Skeletal muscle tissue (tissue), 4 donors: ENCODE data around the gene ABAT. TPM values are rescaled to one million over a fixed set of nuclear protein-coding genes. Genes with fewer than 3 reads are reported as not detected.

Experiments
- H3K27ac ChIP-seq: one replicate; pipeline ENCODE4 v1.7.0; 2013; ENCODE audit warnings: mild to moderate bottlenecking, low read depth, low read length, inconsistent platforms
- H3K27me3 ChIP-seq, 3 donors: one replicate each; pipeline ENCODE4 v1.7.0; 2013; ENCODE audit warnings: low read length in 3 of 3; ENCODE audit not compliant: control insufficient read depth in 3 of 3, insufficient read depth in 3 of 3
- H3K36me3 ChIP-seq, 3 donors: one replicate each; pipeline ENCODE4 v1.7.0; 2013; ENCODE audit warnings: low read length in 3 of 3; ENCODE audit not compliant: control insufficient read depth in 3 of 3, insufficient read depth in 3 of 3
- H3K4me1 ChIP-seq, 3 donors: one replicate each; pipeline ENCODE4 v1.7.0; 2013; ENCODE audit warnings: low read length in 3 of 3, mild to moderate bottlenecking in 3 of 3; ENCODE audit not compliant: control insufficient read depth in 3 of 3, insufficient read depth in 3 of 3
- H3K4me3 ChIP-seq, 3 donors: one replicate each; pipeline ENCODE4 v1.7.0; 2013; ENCODE audit warnings: low read length in 3 of 3
- H3K9ac ChIP-seq, 3 donors: one replicate each; pipeline ENCODE4 v1.7.0; 2013; ENCODE audit warnings: low read length in 3 of 3, mild to moderate bottlenecking in 3 of 3, moderate library complexity in 2 of 3, low read depth in 1 of 3
- H3K9me3 ChIP-seq, 3 donors: one replicate each; pipeline ENCODE4 v1.7.0; 2013; ENCODE audit warnings: low read length in 3 of 3; ENCODE audit not compliant: control insufficient read depth in 3 of 3
- total RNA-seq: library from RNA; depleted of rRNA; stranded (reverse); fragments of >200 nt; gene quantifications from one replicate; pipeline ENCODE4 v1.2.3, GENCODE V29; 2014
- donor health status: Osteomylitis.

The ABAT gene
- total RNA-seq, 1 donor from 2014 or later, result 13.6 TPM

DNA sequence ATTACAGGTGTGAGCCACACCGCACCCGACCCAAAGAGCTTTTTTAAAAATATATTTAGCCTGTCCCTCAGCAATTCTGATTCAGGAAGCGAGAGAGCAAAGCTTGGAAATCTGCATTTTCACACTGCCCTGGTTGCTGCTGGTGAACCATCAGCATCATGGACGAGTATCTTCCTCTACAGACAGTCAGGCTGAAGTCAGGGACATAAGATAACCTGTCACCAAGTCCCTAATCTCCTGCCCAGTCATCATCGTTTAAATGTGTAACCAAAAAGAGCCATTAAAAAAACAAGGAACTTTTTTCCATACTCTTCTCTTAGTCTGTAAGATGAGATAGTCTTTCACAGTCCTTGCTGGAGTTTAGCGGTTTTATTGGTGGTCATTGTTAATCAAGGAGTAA is 129.9 kb downstream of the ABAT start:
- no peak overlapping the region for H3K27ac ChIP-seq

DNA sequence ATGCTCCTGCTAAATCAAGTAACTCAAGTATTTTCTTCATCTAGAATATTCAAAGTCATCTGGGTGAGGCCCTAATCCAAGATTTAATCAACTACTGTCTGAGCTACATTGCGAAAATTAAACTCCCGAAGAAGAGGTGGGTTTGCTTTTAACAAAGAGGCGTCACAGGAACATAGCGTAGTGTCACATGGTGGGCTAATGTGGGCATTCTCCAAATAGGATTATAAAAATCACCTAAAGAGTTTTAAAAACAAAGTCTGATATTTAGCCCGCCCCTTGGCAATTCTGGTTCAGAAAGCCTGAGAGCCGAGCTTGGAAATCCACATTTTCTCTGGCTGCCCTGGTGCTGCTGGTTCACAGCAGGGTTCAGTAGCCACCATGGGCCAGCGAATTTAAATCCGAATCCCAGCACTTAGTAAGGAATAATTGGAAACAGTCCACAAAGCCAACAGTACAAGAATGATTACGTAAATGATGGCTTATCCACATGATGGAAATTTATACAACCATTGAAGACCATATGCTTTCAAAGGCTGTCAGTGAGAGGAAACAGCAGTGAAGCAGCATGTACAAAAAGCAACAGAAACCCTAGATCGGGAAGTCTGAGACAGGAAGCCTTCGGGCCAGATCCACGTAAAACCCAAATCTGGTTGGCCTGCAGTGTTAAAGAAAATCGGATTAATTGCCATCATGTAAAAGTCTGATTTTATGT is 132.0 kb downstream of the ABAT start:
- Histone ChIP-seq H3K9me3 (no peaks in the 10 kb centered on the region), H3K27me3 (no peaks in the 10 kb centered on the region), H3K4me3 (no peak overlapping the region), H3K9ac (no peak overlapping the region), H3K36me3 (peaks cover 38 to 62% (median 61%) of the 10 kb centered on the region in 3 donors), H3K4me1 (no peaks in the 10 kb centered on the region), H3K27ac (no peak overlapping the region)

More for the DNA sequence above, 129.9 kb downstream of the ABAT start:
- H3K36me3 ChIP-seq, result peaks cover 30 to 53% (median 51%) of the 10 kb centered on the region in 3 donors
- no peak overlapping the region for H3K4me3 ChIP-seq
- H3K27me3 ChIP-seq, result no peaks in the 10 kb centered on the region
- H3K9me3 ChIP-seq, result no peaks in the 10 kb centered on the region
- no peak overlapping the region for H3K9ac ChIP-seq
- peaks cover 0 to 4% (median 2%) of the 10 kb centered on the region in 3 donors for H3K4me1 ChIP-seq

DNA sequence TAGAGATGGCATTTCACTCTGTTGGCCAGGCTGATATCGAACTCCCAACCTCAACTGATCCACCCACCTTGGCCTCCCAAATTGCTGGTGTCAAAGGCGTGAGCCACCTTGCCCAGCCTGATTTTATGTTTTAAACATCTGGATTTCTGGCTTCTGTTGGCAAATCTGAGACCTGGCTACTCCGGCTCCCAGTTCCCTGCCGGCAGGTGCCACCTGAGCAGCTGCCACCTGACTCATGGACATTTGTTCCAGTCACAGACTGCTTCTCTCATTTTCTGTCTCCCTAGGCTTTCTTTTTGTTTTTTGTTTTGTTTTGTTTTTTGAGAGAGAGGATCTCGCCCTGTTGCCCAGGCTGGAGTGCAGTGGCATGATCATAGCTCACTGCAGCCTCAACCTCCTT is 132.8 kb downstream of the ABAT start:
- Histone ChIP-seq H3K9ac (no peak overlapping the region), H3K4me1 (no peaks in the 10 kb centered on the region), H3K36me3 (peaks cover 41 to 64% (median 63%) of the 10 kb centered on the region in 3 donors), H3K27ac (no peak overlapping the region), H3K9me3 (no peaks in the 10 kb centered on the region), H3K27me3 (no peaks in the 10 kb centered on the region), H3K4me3 (no peak overlapping the region)

DNA sequence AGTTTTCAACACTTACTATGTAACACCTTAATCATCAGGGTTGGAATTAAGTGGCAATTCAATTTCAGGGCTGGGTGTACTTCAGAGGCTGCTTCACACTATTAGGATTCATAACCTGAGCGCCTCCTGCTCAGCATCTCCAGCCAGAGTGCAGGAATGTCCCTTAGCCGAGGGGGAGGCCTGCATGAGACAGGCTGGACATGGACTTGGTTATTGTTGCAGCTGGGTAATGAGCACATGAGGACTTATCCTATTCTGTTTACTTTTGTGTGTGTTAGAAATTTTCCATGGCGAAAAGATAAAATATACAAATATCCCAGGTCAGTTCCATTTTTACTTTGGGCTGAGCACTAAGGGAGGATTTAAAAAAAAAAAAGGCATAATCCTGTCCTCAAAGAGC is 133.6 kb downstream of the ABAT start:
- H3K36me3 ChIP-seq, result peaks cover 40 to 65% (median 64%) of the 10 kb centered on the region in 3 donors
- no peaks in the 10 kb centered on the region for H3K9me3 ChIP-seq
- no peaks in the 10 kb centered on the region for H3K27me3 ChIP-seq
- no peak overlapping the region for H3K9ac ChIP-seq
- H3K4me3 ChIP-seq, result no peak overlapping the region
- H3K27ac ChIP-seq, result no peak overlapping the region
- H3K4me1 ChIP-seq, result no peaks in the 10 kb centered on the region

DNA sequence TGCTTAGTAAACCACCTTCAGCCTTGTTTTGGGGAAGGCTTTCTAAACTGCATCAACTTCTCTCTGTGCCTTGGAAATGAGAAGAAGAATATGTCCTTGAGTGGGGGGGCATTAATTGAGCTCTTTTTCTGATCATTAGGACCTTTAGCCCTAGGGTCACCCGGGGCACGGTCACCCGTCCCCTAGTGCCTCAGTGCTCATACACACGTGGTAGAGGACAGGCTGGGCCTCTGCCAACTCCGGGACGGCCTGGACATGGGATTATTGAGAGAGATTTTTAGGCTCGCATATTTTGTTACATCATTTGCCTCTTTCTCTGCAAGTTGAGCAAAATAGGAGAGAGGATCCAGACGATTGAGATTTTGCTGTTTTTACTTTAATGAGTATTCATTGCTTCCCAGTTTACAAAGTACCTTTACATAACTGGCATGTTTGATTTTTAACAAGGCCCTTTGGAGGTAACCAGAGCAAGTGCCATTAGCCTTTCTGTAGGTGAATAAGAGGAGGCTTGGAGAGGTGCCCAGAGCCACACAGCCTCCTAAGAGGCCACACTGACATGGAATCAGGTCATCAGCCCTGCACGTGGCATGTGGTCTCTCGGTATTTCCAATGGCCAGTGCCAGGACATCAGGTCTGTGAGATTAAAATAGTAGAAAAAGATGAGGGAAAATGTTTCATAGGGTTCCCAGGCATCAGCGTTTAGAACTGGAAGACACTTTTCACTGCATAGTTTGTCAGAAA is 134.4 kb downstream of the ABAT start:
- Histone ChIP-seq H3K9me3 (no peaks in the 10 kb centered on the region), H3K27me3 (no peaks in the 10 kb centered on the region), H3K9ac (no peak overlapping the region), H3K4me1 (no peaks in the 10 kb centered on the region), H3K27ac (no peak overlapping the region), H3K36me3 (peaks cover 43 to 69% (median 67%) of the 10 kb centered on the region in 3 donors), H3K4me3 (no peak overlapping the region)

DNA sequence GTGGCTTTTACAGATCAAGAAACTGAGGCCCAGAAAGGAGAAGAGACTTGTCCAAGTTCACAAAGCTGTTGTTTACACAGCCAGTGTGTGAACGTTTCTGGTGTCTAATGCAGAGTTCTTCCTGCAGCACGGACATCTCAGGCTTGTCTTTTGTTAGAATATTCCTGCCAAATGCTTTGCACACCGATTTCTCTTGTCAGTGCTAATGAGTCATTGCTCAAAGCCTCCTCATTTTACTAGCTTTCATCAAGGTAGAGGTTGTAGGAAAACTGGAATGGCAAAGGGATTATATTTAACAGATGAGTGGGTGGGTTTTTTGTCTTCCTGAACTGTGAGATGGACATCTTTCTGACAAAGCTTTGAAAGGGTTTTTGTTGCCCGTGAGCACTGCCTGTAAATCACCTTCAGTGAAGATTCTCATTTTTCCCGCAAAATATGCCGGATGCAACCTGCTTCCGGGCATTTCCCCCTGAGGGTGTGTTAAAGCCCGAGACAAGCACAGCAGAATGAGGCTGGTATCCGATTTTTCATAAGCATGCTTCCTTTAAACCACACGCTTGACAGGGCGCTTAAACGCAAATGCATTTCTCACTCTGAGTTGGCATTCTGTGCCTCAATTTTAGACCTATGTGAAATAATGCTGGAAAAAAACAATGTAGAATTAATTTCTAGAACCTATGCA is 137.9 kb downstream of the ABAT start:
- no peak overlapping the region for H3K4me3 ChIP-seq
- no peaks in the 10 kb centered on the region for H3K27me3 ChIP-seq
- peaks cover 48 to 66% (median 65%) of the 10 kb centered on the region in 3 donors for H3K36me3 ChIP-seq
- no peaks in the 10 kb centered on the region for H3K9me3 ChIP-seq
- no peak overlapping the region for H3K9ac ChIP-seq
- no peaks in the 10 kb centered on the region for H3K4me1 ChIP-seq
- H3K27ac ChIP-seq, result no peak overlapping the region

DNA sequence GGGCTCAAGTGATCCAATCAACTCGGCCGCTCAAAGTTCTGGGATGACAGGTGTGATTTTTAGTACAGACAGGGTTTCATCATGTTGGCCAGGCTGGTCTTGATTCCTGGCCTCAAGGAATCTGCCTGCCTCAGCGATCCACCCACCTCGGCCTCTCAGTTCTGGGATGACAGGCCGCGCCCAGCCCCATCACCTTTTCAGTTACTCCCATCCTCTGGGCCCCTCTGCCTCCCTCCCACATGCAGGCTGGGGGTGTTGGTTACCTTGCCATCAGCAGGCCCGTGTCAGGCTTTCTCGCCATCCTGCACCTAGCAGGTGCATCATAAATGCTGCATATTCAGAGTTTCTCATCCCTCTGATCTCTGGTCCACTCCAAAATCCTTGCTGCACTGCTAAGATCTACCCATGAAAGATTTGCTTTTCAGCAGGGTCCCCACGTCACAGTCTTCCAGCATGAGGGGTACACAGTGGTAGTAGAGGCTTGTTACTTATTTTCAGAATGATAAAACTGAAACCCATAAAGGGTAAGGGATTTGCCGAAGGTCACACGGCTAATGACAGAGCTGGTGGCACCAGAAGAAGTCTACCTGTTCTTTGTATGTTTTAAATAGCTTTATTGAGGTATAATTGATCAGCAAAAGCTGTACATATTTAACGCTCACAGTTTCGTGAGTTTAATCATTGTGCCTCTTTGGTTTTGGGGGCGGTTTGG is 139.8 kb downstream of the ABAT start:
- Histone ChIP-seq H3K9ac (no peak overlapping the region), H3K27me3 (no peaks in the 10 kb centered on the region), H3K4me3 (no peak overlapping the region), H3K27ac (no peak overlapping the region), H3K4me1 (no peaks in the 10 kb centered on the region), H3K9me3 (no peaks in the 10 kb centered on the region), H3K36me3 (peaks cover 43 to 60% (median 56%) of the 10 kb centered on the region in 3 donors)

DNA sequence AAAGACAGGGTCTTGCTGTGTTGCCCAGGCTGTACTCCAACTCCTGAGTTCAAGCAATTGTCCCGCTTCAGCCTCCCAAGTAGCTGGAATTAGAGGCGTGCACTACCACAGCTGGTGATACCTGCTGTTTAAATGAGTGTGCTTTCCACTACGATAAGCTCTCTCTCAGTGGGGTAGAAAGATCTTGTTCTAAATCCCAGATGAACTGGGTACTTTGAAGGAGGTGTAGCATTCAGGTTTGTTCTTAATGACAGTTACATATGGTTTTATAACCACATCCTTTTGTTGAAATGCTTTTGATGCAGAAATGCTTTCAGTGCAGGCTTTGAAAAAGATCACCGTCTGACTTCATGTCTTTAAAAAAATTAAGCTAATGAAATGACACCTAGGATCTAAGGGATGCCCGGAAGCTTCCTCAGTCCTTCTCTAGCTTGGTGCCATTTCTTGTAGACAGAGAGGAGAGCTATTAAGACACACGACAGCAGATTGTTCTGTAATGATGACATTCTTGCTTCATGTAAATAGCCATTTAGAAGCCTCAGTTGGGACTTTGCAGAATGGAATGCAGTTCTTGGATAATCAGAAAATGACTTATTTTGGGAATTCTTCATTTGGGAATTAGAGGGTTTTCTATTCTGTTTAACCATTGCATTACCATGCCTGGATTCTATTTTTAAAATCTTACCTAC is 142.7 kb downstream of the ABAT start:
- Histone ChIP-seq H3K36me3 (peaks cover 40 to 56% (median 44%) of the 10 kb centered on the region in 3 donors), H3K4me1 (no peaks in the 10 kb centered on the region), H3K9me3 (no peaks in the 10 kb centered on the region), H3K27ac (no peak overlapping the region), H3K9ac (no peak overlapping the region), H3K27me3 (no peaks in the 10 kb centered on the region), H3K4me3 (no peak overlapping the region)

DNA sequence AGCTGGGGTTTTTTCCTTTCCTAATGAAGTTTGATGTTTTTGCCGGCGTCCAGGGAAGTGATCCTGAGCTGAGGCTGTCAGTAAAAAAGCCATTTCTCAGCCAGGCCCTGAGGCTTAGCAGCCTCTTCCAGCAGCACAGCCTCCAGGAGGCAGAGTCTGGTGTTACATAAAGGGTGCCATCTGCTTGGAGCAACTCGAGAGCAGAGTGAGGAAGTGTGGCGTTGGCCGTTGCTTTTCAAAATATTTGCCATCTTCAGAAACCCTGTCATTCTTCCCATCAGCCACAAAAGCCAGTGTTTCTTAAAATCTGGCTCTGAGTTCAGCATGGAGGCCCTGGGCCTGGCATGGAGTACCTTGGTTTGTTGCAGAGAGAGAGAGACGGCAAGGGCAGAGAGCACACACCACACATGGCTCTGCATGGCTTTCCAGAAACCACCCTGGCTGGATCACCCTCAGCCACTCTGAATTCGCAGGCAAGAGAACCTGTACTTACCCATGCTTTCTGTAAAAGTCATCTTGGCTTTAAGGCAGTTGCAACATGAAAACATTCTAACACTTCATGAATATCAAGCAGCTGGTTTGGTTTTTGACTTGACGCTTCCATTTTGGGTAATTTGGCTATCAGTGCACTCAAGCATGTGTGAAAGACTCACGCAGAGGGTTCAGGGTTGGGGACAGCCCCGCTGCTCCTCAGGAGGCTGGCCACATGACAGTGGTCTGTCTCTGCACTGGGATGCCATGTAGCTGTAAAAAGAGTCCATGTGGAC is 144.3 kb downstream of the ABAT start:
- H3K36me3 ChIP-seq, result peaks cover 28 to 40% (median 28%) of the 10 kb centered on the region in 3 donors
- H3K4me1 ChIP-seq, result no peaks in the 10 kb centered on the region
- no peak overlapping the region for H3K4me3 ChIP-seq
- no peak overlapping the region for H3K9ac ChIP-seq
- no peaks in the 10 kb centered on the region for H3K27me3 ChIP-seq
- no peak overlapping the region for H3K27ac ChIP-seq
- H3K9me3 ChIP-seq, result no peaks in the 10 kb centered on the region
